Upper lobe of left lung (tissue), 6 donors: ENCODE measurements around the gene ADISSP. TPM values are rescaled to one million over a fixed set of nuclear protein-coding genes. Genes with fewer than 3 reads are reported as not detected.

Experiments
- ATAC-seq, 2 donors: fragments of 200-7000 bp; cut with Tn5 transposase; one replicate each; pipeline ENCODE4 v1.9.1; 2022; ENCODE audit warnings: mild to moderate bottlenecking in 2 of 2, moderate library complexity in 2 of 2; ENCODE audit not compliant: low FRiP score in 2 of 2
- DNase-seq, 2 donors: peaks; one replicate each; pipeline ENCODE4 v3.0.0-alpha.2; 2019 to 2020
- H3K27ac ChIP-seq, 4 donors: fragments of 200-600 bp; sonication (generic); one replicate each; pipeline ENCODE4 v1.5.1; 2016 to 2019
- H3K27me3 ChIP-seq, 4 donors: fragments of 200-600 bp; sonication (generic); one replicate each; pipeline ENCODE4 v1.5.1; 2017 to 2019
- H3K36me3 ChIP-seq, 4 donors: fragments of 200-600 bp; sonication (generic); one replicate each; pipeline ENCODE4 v1.5.1; 2016 to 2019
- H3K4me1 ChIP-seq, 4 donors: fragments of 200-600 bp; sonication (generic); one replicate each; pipeline ENCODE4 v1.5.1; 2018 to 2019
- H3K4me3 ChIP-seq, 4 donors: fragments of 200-600 bp; sonication (generic); one replicate each; pipeline ENCODE4 v1.5.1; 2017 to 2019; ENCODE audit warnings: mild to moderate bottlenecking in 2 of 4, moderate library complexity in 1 of 4
- H3K9me3 ChIP-seq, 4 donors: fragments of 200-600 bp; sonication (generic); one replicate each; pipeline ENCODE4 v1.5.1; 2018 to 2019
- EP300 ChIP-seq, 4 donors: sonication (generic); formaldehyde crosslinking; IDR thresholded peaks; one replicate each; pipeline ENCODE4 v1.5.1; 2017; ENCODE audit warnings: antibody characterized with exemption in 4 of 4, control low read depth in 2 of 4
- POLR2A ChIP-seq, 4 donors: fragments of 450-650 bp; IDR thresholded peaks; one replicate each; pipeline ENCODE4 v1.5.1; 2016 to 2017; ENCODE audit warnings: antibody characterized with exemption in 4 of 4, mild to moderate bottlenecking in 2 of 4
- POLR2AphosphoS5 ChIP-seq, 2 donors: sonication (generic); formaldehyde crosslinking; IDR thresholded peaks; one replicate each; pipeline ENCODE4 v1.5.1; 2017; ENCODE audit warnings: antibody characterized with exemption in 2 of 2
- WGBS, 2 donors: methylation state at CpG; one replicate each; pipeline ENCODE4 v1.1.5; 2017 to 2018; 5-methylcytosine and 5-hydroxymethylcytosine counted together
- total RNA-seq, 6 donors: library from RNA; depleted of rRNA in 4 of 6; stranded (reverse); fragments of >200 nt in 4 of 6; gene quantifications; one replicate each; pipeline versions ENCODE4 v1.1.0 to v1.2.1, GENCODE V29; 2016 to 2021
- TF ChIP-seq, protein P1 (sequence below), 6 experiments: fragments of 450-650 bp in 4 of 6; fragments of 200-600 bp in 2 of 6; sonication (generic) in 2 of 6; IDR thresholded peaks; one replicate each; pipeline ENCODE4 v1.5.1; 2016 to 2019; ENCODE audit warnings: antibody characterized with exemption in 6 of 6
- donor health status: DM: no; HTN: no; CAD: no; lungs with moderate emphysema.
- donor health status: DM: no; HTN: yes; CAD: no; lungs with severe emphysema.

The ADISSP gene
- total RNA-seq, 6 donors from 2014 or later: 6.7 to 41.9 (median 39.1) TPM

DNA sequence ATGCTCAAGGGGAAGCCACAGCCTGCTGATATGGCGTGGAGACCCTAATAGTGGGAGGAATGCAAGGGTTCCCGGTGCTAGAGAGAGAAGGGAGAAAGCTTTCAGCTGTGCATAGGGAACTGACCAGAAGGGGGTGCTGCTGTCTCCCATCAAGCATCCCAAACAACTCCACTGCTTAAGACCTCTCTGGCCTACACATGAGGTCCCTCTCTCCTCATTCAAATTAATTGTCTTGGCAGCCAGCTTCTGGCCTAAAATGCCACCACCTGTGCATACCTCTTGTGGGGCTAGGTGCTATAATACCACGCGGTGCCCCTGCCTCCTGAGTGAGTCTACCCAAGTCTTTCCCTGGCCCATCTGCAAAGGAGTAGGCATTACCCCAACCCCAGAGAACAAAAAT, 14.5 kb downstream of the ADISSP start:
- no peak for TF ChIP-seq POLR2A (IDR thresholded peaks at IDR 0.05)
- TF ChIP-seq, protein P1, sequence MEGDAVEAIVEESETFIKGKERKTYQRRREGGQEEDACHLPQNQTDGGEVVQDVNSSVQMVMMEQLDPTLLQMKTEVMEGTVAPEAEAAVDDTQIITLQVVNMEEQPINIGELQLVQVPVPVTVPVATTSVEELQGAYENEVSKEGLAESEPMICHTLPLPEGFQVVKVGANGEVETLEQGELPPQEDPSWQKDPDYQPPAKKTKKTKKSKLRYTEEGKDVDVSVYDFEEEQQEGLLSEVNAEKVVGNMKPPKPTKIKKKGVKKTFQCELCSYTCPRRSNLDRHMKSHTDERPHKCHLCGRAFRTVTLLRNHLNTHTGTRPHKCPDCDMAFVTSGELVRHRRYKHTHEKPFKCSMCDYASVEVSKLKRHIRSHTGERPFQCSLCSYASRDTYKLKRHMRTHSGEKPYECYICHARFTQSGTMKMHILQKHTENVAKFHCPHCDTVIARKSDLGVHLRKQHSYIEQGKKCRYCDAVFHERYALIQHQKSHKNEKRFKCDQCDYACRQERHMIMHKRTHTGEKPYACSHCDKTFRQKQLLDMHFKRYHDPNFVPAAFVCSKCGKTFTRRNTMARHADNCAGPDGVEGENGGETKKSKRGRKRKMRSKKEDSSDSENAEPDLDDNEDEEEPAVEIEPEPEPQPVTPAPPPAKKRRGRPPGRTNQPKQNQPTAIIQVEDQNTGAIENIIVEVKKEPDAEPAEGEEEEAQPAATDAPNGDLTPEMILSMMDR (IDR thresholded peaks at IDR 0.05): peak; percentile 68 to 81 (median 74)

DNA sequence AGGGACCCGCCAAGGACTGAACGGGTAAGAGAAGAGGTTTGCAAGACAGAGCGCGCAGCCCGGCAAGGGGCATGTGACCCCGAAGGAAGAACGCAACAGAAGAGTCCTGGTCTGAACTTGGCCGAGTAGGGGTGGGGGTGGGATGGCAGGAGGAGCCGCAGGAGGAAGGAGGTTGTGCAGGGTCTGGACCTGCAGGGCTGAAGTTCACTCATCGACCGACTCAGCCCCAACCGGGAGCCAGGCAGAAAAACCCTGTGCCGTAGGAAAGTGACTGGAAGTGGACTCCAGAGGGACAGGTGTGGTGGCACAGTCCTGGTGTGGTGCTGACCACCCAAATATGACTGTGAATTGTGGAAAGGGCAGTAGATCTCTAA, 15.2 kb downstream of the ADISSP start:
- no peak for DNase-seq
- H3K27ac ChIP-seq: no peak overlapping the region
- 55 to 65% methylated on average over 10 to 13 of the region's 13 CpGs for WGBS, 2 donors
- TF ChIP-seq POLR2AphosphoS5 (IDR thresholded peaks at IDR 0.05) (no peak), POLR2A (IDR thresholded peaks at IDR 0.05) (no peak), EP300 (IDR thresholded peaks at IDR 0.05) (no peak)
- TF ChIP-seq, protein P1 (IDR thresholded peaks at IDR 0.05): no peak
- ATAC-seq: peak in 1 of 2 donors; percentile 1
- no peaks in the 10 kb centered on the region for H3K9me3 ChIP-seq
- H3K27me3 ChIP-seq: no peaks in the 10 kb centered on the region
- H3K36me3 ChIP-seq: peaks cover 0 to 48% (median 23%) of the 10 kb centered on the region in 4 donors
- peak overlapping the region in 3 of 4 donors; percentile 41 to 49 (median 48) for H3K4me3 ChIP-seq
- peaks cover 6 to 45% (median 12%) of the 10 kb centered on the region in 4 donors for H3K4me1 ChIP-seq

More for the DNA sequence above, 14.5 kb downstream of the ADISSP start:
- Histone ChIP-seq H3K36me3 (peaks cover 0 to 41% (median 23%) of the 10 kb centered on the region in 4 donors), H3K27ac (peak overlapping the region in 1 of 4 donors; percentile 34), H3K27me3 (no peaks in the 10 kb centered on the region), H3K4me1 (peaks cover 6 to 45% (median 12%) of the 10 kb centered on the region in 4 donors), H3K4me3 (no peak overlapping the region), H3K9me3 (no peaks in the 10 kb centered on the region)
- peak; percentile 73 to 83 for ATAC-seq
- DNase-seq: peak in 1 of 2 donors; percentile 67
- WGBS, 2 donors: 52% methylated on average over 4 of the region's 4 CpGs

DNA sequence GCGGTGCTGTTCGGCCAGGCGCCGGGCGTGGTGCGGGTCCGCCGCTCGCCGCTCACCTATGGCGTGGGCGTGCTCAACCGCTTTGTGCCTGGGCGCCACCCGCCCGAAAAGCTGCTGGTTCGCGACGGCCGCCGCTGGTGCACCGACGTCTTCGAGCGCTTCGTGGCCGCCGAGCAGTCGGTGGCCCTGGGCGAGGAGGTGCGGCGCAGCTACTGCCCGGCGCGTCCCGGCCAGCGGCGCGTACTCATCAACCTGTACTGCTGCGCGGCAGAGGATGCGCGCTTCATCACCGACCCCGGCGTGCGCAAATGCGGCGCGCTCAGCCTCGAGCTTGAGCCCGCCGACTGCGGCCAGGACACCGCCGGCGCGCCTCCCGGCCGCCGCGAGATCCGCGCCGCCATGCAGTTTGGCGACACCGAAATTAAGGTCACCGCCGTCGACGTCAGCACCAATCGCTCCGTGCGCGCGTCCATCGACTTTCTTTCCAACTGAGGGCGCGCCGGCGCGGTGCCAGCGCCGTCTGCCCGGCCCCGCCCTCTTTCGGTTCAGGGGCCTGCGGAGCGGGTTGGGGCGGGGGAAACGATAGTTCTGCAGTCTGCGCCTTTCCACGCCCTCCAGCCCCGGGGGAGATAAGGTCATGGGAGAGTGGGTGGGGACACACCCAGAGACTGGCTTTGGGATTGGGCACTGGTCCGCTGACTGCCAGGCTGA, 15.7 kb downstream of the ADISSP start:
- H3K4me3 ChIP-seq: peak overlapping the region in 3 of 4 donors; percentile 41 to 49 (median 48)
- no peaks in the 10 kb centered on the region for H3K9me3 ChIP-seq
- no peak overlapping the region for H3K27ac ChIP-seq
- TF ChIP-seq POLR2AphosphoS5 (IDR thresholded peaks at IDR 0.05) (no peak), EP300 (IDR thresholded peaks at IDR 0.05) (no peak), POLR2A (IDR thresholded peaks at IDR 0.05) (no peak)
- TF ChIP-seq, protein P1 (IDR thresholded peaks at IDR 0.05): no peak
- WGBS, 2 donors: 39 to 76% methylated on average over 11 to 33 of the region's 95 CpGs
- DNase-seq: peak; percentile 49 to 91
- peaks cover 6 to 45% (median 12%) of the 10 kb centered on the region in 4 donors for H3K4me1 ChIP-seq
- H3K36me3 ChIP-seq: peaks cover 0 to 53% (median 23%) of the 10 kb centered on the region in 4 donors
- H3K27me3 ChIP-seq: no peaks in the 10 kb centered on the region
- peak; percentile 17 to 60 for ATAC-seq

DNA sequence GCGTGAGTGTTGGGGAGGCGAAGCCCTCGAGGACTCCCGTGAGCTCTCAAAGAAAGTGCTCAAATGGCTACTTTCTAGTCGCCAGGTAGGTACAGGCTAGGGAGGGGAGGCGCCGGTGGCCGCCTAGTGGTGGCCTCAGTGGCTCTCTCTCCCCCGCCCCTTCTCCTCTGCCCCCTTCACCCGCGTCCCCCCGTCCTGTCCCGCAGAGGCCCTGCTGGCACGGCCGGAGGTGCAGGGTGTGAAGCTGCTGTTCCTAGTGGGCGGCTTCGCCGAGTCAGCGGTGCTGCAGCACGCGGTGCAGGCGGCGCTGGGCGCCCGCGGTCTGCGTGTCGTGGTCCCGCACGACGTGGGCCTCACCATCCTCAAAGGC, 16.3 kb downstream of the ADISSP start:
- Histone ChIP-seq H3K4me1 (peaks cover 6 to 45% (median 12%) of the 10 kb centered on the region in 4 donors), H3K9me3 (no peaks in the 10 kb centered on the region), H3K27ac (no peak overlapping the region), H3K27me3 (no peaks in the 10 kb centered on the region), H3K4me3 (peak overlapping the region in 3 of 4 donors; percentile 41 to 49 (median 48)), H3K36me3 (peaks cover 0 to 58% (median 23%) of the 10 kb centered on the region in 4 donors)
- ATAC-seq: no peak
- WGBS, 2 donors: 85 to 87% methylated on average over 9 to 29 of the region's 31 CpGs
- TF ChIP-seq POLR2AphosphoS5 (IDR thresholded peaks at IDR 0.05): no peak
- TF ChIP-seq, protein P1 (IDR thresholded peaks at IDR 0.05): peak in 1 of 6 experiments; percentile 8
- DNase-seq: no peak
